RWPE2 (cell line): ENCODE data around the gene KIAA0825.
"Not testable (repeated sequence)": the region's sequence is repeated elsewhere in the genome, so short reads cannot be mapped to it uniquely, and the experiment has no call there.

ENCODE experiments used
- ATAC-seq: fragments of 200-7000 bp; cut with Tn5 transposase; 3 replicates; pipeline ENCODE4 v1.9.1; 2021; ENCODE audit warnings: low read depth
- DNase-seq: peaks from one replicate; pipeline ENCODE4 v3.0.0-alpha.2; 2020; ENCODE audit warnings: low spot score
- H3K27ac ChIP-seq: fragments of 450-650 bp; 2 replicates; pipeline ENCODE4 v1.5.1; 2017; ENCODE audit warnings: mild to moderate bottlenecking; ENCODE audit not compliant: poor library complexity, severe bottlenecking
- H3K27me3 ChIP-seq: fragments of 250-450 bp; sonication (Bioruptor Pico); 2 replicates; pipeline ENCODE4 v1.5.1; 2021; ENCODE audit warnings: mild to moderate bottlenecking, moderate library complexity; ENCODE audit not compliant: insufficient read depth, poor library complexity, severe bottlenecking
- H3K36me3 ChIP-seq: fragments of 250-450 bp; sonication (Bioruptor Pico); 2 replicates; pipeline ENCODE4 v1.5.1; 2020; ENCODE audit warnings: low read depth, mild to moderate bottlenecking, moderate library complexity
- H3K4me1 ChIP-seq: fragments of 250-450 bp; sonication (Bioruptor Pico); 2 replicates; pipeline ENCODE4 v1.5.1; 2021; ENCODE audit warnings: mild to moderate bottlenecking, moderate library complexity; ENCODE audit not compliant: insufficient read depth, poor library complexity, severe bottlenecking
- H3K4me3 ChIP-seq: fragments of 250-450 bp; sonication (Bioruptor Pico); 2 replicates; pipeline ENCODE4 v1.5.1; 2021; ENCODE audit warnings: mild to moderate bottlenecking, moderate library complexity; ENCODE audit not compliant: severe bottlenecking
- H3K9me3 ChIP-seq: fragments of 250-450 bp; sonication (Bioruptor Pico); 2 replicates; pipeline ENCODE4 v1.5.1; 2021; ENCODE audit warnings: mild to moderate bottlenecking, moderate library complexity; ENCODE audit not compliant: severe bottlenecking
- TF ChIP-seq, protein P1 (sequence below): fragments of 450-650 bp; IDR thresholded peaks from one replicate; pipeline ENCODE4 v1.5.1; 2017; ENCODE audit warnings: mild to moderate bottlenecking, moderate library complexity; ENCODE audit not compliant: poor library complexity, severe bottlenecking

The KIAA0825 gene

GRCh38 chr5:94175912-94176311, 442.5 kb downstream of the KIAA0825 start:
- Histone ChIP-seq H3K27ac (no peak overlapping the region), H3K4me3 (no peak overlapping the region), H3K36me3 (no peaks in the 10 kb centered on the region), H3K4me1 (no peaks in the 10 kb centered on the region), H3K9me3 (no peaks in the 10 kb centered on the region), H3K27me3 (peaks cover 3% of the 10 kb centered on the region)
- DNase-seq (no peak), ATAC-seq (no peak)
- TF ChIP-seq, protein P1, sequence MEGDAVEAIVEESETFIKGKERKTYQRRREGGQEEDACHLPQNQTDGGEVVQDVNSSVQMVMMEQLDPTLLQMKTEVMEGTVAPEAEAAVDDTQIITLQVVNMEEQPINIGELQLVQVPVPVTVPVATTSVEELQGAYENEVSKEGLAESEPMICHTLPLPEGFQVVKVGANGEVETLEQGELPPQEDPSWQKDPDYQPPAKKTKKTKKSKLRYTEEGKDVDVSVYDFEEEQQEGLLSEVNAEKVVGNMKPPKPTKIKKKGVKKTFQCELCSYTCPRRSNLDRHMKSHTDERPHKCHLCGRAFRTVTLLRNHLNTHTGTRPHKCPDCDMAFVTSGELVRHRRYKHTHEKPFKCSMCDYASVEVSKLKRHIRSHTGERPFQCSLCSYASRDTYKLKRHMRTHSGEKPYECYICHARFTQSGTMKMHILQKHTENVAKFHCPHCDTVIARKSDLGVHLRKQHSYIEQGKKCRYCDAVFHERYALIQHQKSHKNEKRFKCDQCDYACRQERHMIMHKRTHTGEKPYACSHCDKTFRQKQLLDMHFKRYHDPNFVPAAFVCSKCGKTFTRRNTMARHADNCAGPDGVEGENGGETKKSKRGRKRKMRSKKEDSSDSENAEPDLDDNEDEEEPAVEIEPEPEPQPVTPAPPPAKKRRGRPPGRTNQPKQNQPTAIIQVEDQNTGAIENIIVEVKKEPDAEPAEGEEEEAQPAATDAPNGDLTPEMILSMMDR: no peak

DNA sequence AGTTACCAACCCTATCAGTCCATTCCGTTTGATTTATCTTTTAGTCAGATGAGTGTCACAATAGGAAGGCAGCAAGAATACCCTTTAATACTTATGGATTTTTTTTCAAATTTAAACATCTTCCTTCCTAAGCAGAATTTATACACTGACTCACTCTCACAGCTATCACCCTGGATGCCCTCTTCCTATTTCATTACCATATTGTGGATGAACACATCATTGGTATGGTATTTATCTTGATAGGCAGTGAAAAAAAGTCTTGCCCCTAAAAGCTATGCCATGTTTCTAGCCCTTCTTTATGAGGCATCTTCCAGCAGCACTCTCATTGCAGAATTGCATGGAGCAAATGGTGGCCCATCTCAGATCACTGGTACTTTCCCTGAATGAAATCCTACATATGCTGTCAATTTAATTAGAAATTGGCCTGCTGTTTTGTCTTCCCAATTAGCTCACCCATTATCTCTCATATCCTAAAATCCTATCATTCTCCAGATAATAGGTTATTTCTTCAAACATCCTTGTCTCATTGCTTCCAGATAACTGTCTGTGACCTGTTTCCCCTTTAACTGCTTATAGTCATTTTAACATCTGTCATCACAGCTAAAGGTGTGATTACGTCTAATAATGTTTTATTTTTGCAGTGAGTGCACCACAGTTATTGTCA, 443.5 kb downstream of the KIAA0825 start:
- DNase-seq (no peak), ATAC-seq (peak; percentile 81)
- Histone ChIP-seq H3K27ac (no peak overlapping the region), H3K4me3 (no peak overlapping the region), H3K27me3 (peaks cover 3% of the 10 kb centered on the region), H3K9me3 (no peaks in the 10 kb centered on the region), H3K4me1 (no peaks in the 10 kb centered on the region), H3K36me3 (no peaks in the 10 kb centered on the region)
- TF ChIP-seq, protein P1: no peak

DNA sequence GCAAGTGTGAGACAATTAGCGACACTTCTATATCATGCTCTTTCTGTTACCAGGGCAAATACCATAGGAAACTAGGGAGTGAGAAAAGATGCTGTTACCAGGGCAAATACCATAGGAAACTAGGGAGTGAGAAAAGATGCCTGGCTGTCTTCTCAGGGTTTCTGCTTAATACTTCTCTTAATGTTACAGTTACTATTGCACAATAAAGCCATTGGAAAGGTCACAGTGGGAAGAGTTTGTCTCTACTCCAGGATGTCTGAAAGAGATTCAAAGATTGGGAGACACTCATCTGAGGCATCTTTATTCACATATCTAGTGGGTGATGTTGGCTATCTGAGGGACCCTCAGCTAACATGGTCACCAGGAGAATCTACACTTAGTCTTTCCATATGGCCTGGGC, 445.3 kb downstream of the KIAA0825 start:
- Histone ChIP-seq H3K36me3 (no peaks in the 10 kb centered on the region), H3K4me3 (no peak overlapping the region), H3K27ac (no peak overlapping the region), H3K27me3 (no peaks in the 10 kb centered on the region), H3K9me3 (no peaks in the 10 kb centered on the region), H3K4me1 (no peaks in the 10 kb centered on the region)
- ATAC-seq (no peak), DNase-seq (no peak)
- TF ChIP-seq, protein P1: no peak

- H3K4me1 ChIP-seq, H3K27ac ChIP-seq, ATAC-seq: not testable (repeated sequence)
These were observed 447.3 kb downstream of the KIAA0825 start for GRCh38 chr5:94171070-94171469.

DNA sequence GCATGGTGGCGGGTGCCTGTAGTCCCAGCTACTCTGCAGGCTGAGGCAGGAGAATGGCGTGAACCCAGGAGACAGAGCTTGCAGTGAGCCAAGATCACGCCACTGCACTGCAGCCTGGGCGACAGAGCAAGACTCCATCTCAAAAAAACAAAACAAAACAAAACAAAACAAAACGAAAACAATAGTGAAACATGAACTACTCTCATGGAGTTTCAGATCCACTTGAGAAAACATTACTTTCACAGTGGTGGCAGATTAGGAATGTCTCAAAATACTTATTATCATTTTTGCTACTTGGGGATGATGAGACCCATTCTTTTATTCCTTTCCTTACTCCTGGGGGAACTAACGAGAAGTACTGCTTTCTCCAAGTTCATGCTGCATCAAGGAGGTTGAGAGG, 448.2 kb downstream of the KIAA0825 start:
- H3K4me3 ChIP-seq, H3K4me1 ChIP-seq, ATAC-seq, H3K27ac ChIP-seq, H3K27me3 ChIP-seq, H3K36me3 ChIP-seq, DNase-seq, H3K9me3 ChIP-seq: not testable (repeated sequence)

More at GRCh38 chr5:94171070-94171469, 447.3 kb downstream of the KIAA0825 start:
- not testable (repeated sequence) for DNase-seq, H3K36me3 ChIP-seq, H3K4me3 ChIP-seq, H3K27me3 ChIP-seq, H3K9me3 ChIP-seq

DNA sequence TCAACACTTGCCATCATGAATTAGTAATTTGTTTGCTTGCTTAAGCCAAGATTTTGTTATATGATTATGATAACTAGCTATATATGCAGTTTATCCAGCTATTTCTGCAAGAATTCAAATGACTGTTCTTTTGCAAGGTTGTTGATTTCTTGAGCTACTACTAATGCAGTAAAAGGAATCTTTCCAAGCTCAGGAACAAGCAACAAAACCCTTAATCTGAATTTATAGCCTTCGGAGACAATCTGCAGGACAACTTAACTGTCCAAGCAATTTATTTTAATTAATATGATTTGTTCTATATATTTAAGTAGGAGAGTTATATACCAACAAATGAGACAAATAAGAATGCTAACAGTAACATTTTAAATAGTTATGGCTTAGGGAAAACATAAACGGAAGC, 450.3 kb downstream of the KIAA0825 start:
- H3K4me1 ChIP-seq: no peaks in the 10 kb centered on the region
- no peaks in the 10 kb centered on the region for H3K36me3 ChIP-seq
- no peaks in the 10 kb centered on the region for H3K27me3 ChIP-seq
- no peak for DNase-seq
- TF ChIP-seq, protein P1: no peak
- no peaks in the 10 kb centered on the region for H3K9me3 ChIP-seq
- no peak overlapping the region for H3K4me3 ChIP-seq
- H3K27ac ChIP-seq: no peak overlapping the region
- ATAC-seq: no peak
